Stimulated activated CD4-positive, alpha-beta T cell treated with anti-CD3 and anti-CD28 coated beads, Interleukin-4, amount 100 ng/mL, for 4 hours (primary cell): ENCODE measurements around the gene HPSE.
"Not testable (repeated sequence)": the region's sequence is repeated elsewhere in the genome, so short reads cannot be mapped to it uniquely, and the experiment has no call there.

Experiments used
- DNase-seq, 2 experiments: peaks; one replicate each; pipeline ENCODE4 v3.0.0-alpha.2; 2020

Gene HPSE

DNA sequence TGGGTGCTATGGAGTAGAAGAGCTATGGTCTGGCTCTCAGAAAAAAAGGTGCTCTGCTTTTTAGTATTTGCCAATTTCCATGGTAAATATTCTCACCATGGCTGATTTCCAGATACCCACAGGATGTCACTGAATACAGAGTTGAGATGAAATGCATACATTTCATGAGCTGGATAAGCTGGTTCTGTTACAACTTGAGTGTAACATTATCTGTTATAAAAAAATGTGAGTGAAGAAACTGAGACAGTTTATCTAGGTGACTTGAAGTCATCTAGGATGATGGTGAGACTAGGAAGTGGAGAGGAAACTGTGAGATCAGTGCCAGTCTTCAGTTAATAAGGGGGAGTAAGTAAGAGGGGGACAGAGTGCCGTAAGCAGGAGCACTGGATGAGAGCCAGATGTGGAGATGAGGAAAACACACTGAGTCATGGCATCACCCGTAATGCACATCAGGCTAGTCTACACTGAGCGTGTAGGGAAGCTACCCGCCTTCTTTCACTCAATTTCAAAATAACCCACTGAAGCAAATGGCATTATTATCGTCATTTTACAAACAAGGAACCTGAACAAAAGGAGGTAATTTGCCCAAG lies 5.0 kb downstream of the HPSE start:
- no peak for DNase-seq

DNA sequence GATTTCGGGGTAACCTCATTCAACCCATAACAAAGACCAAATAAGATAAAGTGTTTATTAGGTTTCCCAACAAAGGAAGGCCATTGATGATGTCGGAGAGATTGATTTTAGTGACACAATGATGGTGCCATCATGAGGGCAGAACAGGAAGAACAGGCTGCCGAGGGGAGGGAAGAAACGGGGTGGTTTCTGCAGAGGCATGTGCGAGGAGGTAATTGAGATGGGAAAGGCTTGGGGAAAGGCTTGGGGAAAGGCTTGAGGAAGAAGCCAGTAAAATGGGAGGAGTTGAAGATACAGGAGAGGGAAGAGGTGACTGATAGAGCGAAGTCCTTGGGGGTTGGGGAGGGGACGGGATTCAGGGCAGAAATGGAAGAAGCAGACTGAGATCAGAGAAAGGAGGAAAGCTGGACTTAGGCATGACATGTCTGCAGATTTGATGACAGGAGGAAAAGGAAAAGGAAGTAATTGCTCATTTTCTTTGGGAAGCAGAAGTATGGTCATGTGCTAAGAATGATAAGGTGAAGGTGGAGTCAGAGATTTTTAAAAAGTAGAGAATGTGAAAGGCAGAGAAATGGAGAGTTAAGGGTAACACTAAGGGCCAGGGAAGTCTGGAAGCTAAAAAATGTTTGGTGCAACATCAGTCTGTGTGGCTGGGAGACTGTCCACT lies 6.0 kb downstream of the HPSE start:
- no peak for DNase-seq

DNA sequence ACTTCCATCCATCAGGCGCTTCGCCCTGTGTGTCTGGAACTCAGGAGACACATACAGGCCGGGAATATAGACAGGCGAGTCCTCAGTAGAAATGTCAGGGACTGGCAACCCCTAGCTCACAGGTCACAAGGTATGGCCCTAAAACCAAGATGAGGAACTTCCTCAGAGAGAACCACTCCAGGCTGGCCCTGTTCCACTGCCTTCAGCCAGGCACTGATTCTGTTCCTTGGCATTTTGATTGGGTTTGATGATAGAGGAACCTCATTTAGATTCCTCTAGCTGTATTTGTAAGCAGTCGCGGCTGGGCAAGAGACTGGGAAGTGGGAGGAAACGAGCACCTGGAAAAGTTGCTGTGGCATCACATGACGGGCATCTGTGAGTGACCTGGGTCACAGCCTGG lies 8.1 kb downstream of the HPSE start:
- no peak for DNase-seq

DNA sequence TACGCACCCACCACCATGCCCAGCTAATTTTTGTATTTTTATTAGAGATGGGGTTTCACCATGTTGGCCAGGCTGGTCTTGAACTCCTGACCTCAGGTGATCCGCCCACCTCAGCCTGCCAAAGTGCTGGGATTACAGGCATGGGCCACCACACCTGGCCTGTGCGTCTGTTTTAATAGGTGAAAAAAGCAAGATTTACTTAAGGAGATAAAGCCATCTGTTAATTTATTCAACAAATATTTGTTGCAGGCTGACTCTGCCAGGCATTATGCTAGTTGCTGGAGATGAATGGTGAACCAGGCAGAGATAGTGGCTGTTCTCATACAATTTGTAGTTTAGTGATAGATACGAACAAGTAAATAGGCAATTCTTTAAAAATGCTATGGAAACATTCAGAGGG lies 9.3 kb downstream of the HPSE start:
- not testable (repeated sequence) for DNase-seq

DNA sequence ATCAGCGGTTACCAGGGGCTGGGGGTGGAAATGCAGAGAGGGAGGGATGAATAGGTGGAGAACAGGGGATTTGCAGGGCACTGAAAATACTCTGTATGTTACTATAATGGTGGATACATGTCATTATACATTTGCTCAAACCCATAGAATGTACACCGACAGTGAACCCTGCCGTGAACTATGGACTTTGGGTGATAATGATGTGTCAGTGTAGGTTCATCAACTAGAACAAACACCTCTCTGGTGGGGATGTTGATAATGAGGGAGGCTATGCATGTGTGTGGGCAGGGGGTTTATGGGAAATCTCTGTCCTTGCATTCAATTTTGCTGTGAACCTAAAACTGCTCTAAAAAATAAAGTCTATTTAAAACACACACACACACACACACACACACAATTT lies 11.5 kb downstream of the HPSE start:
- no peak for DNase-seq

DNA sequence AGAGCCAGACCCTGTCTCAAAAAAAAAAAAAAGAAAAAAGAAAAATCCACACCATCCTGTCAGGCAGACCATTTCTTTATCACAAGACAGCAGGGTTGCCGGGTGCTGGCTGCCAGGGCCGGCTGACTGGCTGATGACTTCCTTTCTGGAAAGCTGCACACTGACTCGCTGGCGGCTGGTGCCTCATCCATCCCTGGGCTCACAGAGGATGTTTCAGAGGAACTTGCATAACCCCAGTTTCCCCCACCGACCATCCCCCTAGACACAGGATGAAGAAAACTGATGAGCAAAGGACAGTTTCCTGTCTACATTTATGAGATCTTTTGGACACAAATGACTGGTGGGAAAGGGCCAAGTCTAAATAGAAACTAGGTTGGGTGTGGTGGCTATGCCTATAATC lies 14.1 kb downstream of the HPSE start:
- DNase-seq = peak in 1 of 2 experiments; percentile 4

DNA sequence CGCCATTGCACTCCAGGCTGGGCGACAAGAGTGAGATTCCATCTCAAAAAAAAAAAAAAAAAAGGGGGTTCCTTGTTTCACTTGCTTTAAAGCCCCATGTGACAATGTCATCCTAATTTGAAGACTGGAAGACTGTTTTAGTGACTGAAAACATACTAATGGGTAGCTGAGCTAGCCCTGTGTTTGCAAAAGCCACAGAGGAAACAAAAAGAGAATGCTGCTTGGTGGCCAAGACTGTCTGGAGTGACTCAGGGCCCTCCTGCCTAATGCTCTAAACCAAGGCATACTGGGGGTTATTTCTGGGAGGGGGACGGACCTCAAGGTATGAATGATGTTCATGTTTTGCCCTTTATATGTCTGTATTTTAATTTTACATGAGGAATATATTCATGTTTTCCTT lies 16.0 kb downstream of the HPSE start:
- DNase-seq = no peak

DNA sequence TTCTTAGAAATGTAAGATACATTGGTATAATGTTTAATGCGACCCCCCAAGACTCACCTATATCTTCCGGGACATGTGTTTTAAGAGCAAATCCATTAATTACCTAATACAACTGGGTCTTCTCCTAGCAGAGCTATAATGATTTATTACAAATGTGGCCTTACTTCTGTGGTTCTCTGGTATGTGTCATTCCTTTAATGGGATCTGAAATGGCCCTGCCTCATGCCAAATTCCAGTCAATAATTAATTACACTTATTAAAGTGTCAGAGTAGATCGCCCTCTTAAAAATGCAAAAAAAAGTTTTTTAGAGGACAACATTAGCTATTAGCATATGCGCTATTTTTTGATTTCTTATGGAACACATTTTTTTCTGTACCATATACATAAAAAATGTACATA lies 17.0 kb downstream of the HPSE start:
- no peak for DNase-seq

DNA sequence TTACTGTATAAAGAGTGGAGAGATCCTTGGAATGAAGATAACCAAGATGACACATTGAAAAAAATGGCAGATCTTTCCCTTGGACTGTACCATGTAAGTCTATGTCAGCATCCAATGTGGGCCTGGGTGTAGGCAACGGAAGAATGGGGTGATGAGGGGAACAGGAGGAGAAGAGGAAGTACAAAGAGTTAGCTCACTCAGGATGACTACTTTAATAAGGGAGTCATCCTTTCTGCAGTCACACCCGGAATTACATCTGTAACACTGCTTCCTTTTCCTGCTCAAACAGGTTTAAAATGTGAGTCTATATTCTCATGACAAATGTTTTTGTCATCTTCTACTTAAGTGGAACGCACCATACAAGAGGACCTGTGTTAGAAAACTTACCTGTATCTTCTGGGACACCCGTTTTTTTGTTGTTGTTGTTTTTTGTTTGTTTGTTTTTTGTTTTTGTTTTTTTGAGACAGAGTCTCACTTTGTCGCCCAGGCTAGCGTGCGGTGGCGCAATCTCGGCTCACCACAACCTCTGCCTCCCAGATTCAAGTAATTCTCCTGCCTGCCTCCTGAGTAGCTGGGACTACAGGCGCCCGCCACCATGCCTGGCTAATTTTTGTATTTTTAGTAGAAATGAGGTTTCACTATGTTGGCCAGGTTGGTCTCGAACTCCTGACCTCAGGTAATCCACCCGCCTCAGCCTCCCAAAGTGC lies 18.0 kb downstream of the HPSE start:
- DNase-seq = no peak

DNA sequence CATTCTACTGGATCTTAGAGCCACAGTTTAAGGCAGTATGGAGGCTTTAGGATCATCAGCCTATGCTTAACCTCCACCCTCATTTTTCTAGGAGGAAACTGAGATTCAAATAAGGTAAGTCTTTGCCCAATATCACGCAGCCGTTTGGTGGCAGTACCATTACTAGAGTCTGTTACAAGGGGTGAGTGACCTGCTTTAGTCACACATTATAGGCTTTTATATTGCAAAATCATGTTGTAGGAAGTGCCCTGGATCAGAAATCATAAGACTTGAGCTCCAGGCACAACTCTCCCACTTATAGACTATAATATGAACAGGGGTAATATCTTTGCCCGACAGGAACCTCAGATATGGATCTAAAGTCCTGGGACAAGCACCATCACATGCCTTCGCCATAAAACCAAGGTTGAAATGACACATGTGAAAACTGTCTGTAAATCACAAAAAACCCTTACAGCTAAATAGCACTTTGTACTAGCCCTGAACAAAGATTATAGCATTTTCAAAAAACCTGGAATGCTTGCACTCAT lies 19.2 kb downstream of the HPSE start:
- DNase-seq = no peak

DNA sequence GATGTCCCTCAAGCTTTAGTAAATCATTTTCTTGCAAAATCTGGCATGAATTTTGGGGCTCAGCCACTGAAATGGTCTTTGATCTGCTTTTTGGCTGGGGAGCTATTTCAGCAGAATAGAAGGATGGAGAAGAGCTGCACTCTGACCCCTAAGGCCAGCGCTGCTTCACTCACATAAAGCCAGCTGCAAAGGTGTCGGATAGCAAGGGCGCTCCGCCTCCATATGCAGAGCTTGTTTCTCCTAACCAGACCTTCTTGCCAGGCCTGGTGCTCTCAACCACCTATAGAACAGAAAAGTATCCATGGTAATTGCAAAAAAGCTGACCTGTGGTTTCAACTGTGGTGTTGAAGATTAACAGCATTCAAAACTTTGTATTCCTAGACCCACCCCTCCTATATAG lies 26.0 kb downstream of the HPSE start:
- no peak for DNase-seq

DNA sequence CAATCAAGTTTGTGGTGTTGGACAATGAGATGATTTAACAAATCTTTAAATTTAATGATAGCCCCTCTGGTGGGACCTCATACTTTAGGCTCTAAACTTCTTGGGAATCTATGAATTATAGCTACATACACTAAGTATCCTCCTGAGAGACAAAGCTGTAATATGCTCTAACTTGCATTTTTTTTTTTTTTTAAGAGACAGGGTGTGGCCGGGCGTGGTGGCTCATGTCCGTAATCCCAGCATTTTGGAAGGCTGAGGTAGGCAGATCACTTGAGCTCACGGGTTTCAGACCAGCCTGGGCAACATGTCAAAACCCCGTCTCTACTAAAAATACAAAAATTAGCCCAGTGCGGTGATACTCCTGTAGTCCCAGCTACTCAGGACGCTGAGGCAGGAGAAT lies 26.7 kb downstream of the HPSE start:
- DNase-seq = no peak

DNA sequence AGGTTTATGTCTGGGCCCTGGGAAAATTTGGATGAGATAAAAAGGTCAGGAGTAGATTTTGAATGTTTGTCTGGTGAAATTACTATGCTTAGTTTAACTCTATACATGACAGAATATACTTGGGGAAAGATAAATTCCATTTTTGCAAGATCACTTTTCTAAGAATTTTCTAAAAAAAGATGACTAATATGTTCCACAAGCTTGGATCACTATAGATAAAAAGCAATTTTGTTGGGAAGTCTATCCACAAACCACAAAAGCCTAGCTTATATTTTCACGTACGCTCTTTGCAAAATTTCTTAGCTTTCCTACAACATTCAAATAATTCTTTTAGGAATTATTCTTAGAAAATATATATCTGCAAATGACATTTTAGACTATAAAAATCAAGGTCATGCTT lies 29.5 kb downstream of the HPSE start:
- DNase-seq = no peak

DNA sequence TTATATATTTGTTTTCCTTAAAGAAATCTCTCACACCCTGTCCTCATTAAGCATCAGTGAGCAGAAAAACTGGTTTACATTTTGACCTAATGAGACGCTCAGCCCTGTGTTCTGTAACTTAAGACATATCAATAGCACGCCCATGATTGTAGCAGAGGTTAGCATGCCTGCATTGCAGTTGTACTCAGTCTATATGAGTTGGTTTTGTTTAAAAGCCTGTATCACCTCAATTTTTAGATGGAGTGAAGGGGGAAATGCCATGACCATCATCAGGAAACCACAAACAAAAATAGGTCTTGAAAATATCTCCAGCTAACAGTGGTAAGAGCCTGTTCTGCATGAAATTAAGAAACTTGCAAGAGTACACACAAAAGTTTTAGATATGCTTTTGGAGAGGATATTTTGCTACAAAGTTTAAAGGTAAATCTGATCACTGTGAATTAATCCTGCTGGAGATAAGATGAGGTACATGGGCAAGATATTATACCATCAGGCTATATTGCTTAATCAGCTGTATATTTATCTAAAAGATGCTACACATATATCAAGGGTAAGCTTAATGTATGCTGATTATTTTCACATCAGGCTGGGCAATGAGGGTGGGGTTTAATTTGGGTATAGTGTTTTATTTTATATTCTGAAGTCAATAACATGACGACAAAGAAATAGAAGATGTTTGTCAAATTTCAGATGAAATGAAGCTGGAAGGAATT lies 36.9 kb downstream of the HPSE start:
- no peak for DNase-seq

DNA sequence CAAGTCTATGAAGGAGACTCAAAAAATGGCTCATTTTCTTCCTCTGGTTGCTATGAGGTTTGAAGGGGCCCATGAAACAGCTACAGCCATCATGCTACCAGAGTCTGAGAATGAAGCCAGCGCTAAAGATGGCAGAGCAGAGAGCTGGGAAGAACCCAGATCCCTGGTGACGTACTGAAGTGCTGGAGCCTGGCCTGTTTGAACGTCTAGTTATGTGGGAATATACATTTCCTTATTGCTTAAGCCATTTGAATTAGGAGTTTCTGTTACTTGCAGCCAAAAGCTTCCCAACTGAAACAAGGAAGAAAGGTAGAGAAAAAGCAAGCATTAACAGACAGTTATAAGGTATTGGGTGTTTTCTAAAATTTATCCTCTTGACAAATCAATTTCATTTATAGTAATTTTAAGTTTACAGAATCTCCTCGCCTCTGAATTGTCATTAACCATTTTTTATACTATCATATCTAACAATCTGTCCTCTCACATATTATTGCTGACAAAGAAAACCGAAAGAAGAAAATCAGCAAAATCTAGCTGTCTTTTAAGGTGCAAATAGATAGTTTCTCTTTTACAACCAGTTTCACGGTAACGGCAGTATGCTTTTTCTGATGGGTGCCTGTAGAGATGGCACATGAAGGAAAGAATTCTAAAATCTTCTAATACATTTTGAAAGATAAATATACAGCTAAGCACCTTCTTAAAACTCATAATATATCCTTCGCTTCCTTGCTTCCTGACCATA lies 41.2 kb downstream of the HPSE start:
- DNase-seq = no peak

DNA sequence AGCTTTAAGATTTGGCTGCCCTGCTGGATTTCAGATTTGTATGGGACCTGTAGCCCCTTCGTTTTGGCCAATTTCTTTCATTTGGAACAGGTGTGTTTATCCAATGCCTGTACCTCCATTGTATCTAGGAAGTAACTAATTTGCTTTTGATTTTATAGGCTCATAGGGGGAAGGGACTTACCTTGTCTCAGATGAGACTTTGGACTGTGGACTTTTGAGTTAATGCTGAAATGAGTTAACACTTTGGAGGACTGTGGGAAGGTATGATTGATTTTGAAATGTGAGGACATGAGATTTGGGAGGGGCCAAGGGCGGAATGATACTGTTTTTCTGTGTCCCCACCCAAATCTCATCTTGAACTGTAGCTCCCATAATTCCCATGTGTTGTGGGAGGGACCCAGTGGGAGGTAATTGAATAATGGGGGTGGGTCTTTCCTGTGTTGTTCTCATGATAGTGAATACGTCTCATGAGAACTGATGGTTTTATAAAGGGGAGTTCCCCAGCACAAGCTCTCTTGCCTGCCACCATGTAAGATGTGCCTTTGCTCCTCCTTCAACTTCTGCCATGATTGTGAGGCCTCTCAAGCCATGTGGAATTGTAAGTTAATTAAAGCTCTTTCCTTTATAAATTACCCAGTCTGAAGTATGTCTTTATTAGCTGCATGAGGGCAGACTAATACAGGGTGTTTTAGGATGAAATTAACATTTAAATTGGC lies 44.4 kb downstream of the HPSE start:
- DNase-seq = not testable (repeated sequence)

DNA sequence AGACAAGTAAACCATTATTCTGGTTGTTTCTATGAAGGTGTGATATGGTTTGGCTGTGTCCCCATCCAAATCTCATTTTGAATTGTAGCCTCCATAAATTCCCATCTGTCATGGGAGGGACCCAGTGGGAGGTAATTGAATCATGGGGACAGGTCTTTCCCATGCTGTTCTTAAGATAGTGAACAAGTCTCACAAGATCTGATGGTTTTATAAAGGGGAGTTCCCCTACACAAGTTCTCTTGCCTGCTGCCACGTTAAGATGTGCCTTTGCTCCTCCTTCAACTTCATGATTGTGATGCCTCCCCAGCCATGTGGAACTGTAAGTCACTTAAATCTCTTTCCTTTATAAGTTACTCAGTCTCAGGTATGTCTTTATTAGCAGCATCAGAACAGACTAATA lies 46.3 kb downstream of the HPSE start:
- DNase-seq = not testable (repeated sequence)

DNA sequence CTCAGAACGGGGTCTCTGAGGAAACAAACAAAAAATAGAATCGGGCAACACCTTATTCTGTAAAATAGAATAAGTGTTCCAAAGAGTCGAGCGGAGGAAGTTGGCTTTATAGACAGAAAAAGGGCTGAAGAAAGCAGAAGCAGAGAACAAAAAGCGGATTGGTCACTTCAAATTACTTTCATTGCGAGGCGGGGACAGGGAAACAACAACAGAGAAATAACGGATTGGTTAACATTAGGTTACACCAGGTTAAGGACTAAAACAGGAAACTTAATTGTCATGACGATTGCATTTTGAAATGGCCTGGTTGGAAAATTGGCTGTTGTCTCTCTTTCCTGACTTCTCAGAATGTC lies 49.6 kb downstream of the HPSE start:
- no peak for DNase-seq

DNA sequence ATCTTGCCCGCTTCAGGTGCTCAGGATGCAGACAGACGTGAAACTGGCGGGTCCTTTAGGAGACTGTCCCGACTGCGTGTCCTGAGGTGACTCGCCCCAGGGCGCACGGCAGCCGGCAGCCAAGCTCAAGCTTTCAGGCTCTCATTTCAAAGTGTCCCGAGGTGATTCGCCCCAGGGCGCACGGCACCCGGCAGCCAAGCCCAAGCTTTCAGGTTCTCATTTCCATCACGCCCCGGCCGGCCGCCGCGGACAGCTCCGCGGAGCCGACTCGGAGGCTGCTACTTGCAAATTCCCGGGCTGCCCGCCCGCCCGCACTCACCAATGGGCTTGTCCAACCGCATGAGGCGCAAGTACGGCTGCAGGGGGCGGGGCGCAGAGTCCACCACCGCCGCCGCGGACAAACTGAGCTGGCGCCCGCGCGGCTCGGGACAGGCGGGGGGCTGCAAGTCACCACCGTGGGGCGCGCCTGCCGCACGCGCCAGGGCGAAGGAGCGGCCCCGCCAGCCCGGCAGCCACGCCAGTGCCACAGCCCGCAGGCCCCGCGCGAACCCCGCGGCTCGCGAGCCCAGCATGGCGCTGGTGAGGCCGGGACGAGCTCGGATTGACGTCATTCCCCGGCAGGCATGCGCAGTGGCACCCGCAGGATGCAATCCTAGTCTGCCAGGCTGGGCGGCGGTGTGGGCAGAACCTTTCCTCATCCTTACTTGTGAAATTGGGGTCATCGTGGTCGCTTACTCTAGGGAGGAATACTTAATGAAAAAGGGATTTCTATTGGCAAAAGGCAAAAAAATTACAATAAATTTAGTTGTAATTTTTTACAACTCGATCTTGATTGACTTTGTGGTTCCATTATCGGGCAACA lies 50.2 kb downstream of the HPSE start, which contains the start of gene COQ2:
COQ2 (minus strand) TSS at position 606 of the 862 bp plus-strand sequence; CDS start at position 572, 34 bp downstream.
- peak; percentile 90 to 95 for DNase-seq

DNA sequence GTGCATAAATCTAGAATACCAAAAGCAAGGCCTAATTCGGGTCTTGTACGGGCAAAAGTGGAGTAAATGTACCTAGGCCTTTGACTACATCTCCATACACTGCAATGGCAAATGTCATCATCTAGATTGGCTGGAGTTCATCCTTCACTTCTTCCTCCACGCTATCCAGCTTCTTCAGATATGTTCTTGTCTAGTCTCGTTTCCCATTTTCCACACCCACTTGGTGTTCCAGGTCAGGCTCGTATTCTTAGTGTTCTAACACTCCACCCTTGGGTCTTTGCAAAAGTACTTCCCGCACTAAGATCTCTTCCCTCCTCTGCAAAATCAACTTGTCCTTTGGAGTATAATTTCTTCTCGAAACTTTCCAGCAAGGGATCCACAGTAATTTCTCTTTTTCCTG lies 51.5 kb downstream of the HPSE start:
- no peak for DNase-seq

DNA sequence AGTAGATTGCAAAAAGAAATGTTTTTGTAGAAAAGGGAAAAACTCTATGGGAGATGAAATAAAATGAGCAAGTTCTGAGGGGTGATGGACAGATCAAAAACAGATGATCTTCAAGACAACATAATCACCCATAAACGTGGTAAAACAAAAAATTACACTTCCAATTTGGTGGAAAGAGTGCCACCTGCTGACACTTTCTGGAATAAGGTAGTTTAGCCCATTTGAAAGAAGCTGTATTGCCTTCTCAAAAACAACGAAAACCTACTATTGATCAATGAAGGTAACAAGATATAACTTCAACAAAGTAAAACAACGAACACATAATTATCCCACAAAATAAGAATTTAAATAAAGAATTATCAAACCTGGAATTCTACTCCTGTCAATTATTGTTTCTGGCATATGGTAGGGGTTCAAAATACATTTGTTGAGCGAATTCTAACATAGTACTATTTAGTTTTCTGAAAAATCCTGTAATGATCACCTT lies 52.6 kb downstream of the HPSE start:
- DNase-seq = peak; percentile 15 to 34
